Right atrium auricular region (tissue), 2 donors: ENCODE measurements around the gene IGFBP6. TPM values are rescaled to one million over a fixed set of nuclear protein-coding genes. Genes with fewer than 3 reads are reported as not detected.

Experiments used
- DNase-seq: peaks from one replicate; pipeline ENCODE4 v3.0.0-alpha.2; 2019; ENCODE audit warnings: low spot score
- H3K27ac ChIP-seq, 2 donors: fragments of 200-600 bp; sonication (generic); 1 replicate in 1 of 2; 2 replicates in 1 of 2; pipeline ENCODE4 v1.5.1; 2016 to 2019
- H3K27me3 ChIP-seq, 2 donors: fragments of 200-600 bp; sonication (generic); one replicate each; pipeline versions ENCODE4 v1.5.1 to v1.6.0; 2017 to 2019
- H3K36me3 ChIP-seq: fragments of 200-600 bp; sonication (generic); one replicate; pipeline ENCODE4 v1.5.1; 2016
- H3K4me1 ChIP-seq, 2 donors: fragments of 200-600 bp; sonication (generic); one replicate each; pipeline versions ENCODE4 v1.5.1 to v1.6.0; 2017 to 2019
- H3K4me3 ChIP-seq, 2 donors: fragments of 200-600 bp; sonication (generic); 1 replicate in 1 of 2; 2 replicates in 1 of 2; pipeline ENCODE4 v1.5.1; 2017 to 2019; ENCODE audit warnings: mild to moderate bottlenecking in 1 of 2, moderate library complexity in 1 of 2
- H3K9me3 ChIP-seq, 2 donors: fragments of 200-600 bp; sonication (generic); one replicate each; pipeline ENCODE4 v1.5.1; 2019
- total RNA-seq, 2 donors: library from RNA; depleted of rRNA; stranded (reverse); fragments of >200 nt; gene quantifications; one replicate each; pipeline ENCODE4 v1.1.0, GENCODE V29; 2016
- TF ChIP-seq, protein P1 (sequence below), 2 donors: fragments of 200-600 bp; sonication (generic); IDR thresholded peaks; one replicate each; pipeline ENCODE4 v1.5.1; 2019; ENCODE audit warnings: antibody characterized with exemption in 2 of 2

IGFBP6 gene
- total RNA-seq, 2 donors from 2014 or later, result 99.0 to 358 TPM

DNA sequence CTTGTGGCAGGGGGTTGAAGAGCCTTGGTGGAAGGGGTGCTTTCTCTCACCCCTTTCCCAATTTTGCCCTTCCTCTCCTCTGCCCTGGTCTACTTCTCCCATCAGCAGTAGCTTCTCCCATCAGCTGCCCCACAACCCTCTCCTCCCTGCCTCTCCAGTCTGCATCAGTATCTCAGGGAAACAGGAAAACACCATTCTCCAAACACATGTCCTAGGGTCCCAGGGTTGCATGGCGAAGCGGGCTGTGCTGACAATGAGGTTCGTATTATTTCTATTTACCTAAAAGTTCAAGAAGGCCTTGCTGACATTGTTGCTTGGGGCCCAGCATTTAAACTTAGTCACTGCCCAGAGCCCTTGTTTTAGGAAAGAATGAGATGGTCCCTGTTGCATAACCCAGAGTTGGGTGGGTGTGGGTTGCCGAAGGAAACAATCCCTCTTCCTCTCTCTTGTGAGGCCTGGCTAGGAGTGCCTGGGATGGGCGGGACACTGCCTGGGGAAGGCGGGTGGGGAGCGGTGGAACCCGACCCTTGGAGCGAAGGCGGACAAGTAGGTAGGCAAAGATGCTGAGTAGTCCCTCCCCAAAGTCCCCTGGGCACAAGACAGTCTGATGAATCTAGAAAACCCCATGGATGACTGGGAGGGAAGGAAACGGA lies 1.3 kb upstream of the IGFBP6 start:
- peak; percentile 92 for DNase-seq
- H3K9me3 ChIP-seq, result no peaks in the 10 kb centered on the region
- peak overlapping the region in 1 of 2 donors; percentile 69 for H3K4me3 ChIP-seq
- no peaks in the 10 kb centered on the region for H3K27me3 ChIP-seq
- TF ChIP-seq, protein P1, sequence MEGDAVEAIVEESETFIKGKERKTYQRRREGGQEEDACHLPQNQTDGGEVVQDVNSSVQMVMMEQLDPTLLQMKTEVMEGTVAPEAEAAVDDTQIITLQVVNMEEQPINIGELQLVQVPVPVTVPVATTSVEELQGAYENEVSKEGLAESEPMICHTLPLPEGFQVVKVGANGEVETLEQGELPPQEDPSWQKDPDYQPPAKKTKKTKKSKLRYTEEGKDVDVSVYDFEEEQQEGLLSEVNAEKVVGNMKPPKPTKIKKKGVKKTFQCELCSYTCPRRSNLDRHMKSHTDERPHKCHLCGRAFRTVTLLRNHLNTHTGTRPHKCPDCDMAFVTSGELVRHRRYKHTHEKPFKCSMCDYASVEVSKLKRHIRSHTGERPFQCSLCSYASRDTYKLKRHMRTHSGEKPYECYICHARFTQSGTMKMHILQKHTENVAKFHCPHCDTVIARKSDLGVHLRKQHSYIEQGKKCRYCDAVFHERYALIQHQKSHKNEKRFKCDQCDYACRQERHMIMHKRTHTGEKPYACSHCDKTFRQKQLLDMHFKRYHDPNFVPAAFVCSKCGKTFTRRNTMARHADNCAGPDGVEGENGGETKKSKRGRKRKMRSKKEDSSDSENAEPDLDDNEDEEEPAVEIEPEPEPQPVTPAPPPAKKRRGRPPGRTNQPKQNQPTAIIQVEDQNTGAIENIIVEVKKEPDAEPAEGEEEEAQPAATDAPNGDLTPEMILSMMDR (IDR thresholded peaks at IDR 0.05), result no peak
- peak overlapping the region; percentile 83 to 95 for H3K27ac ChIP-seq
- peaks cover 0 to 38% of the 10 kb centered on the region in 2 donors for H3K4me1 ChIP-seq
- peaks cover 7% of the 10 kb centered on the region for H3K36me3 ChIP-seq

DNA sequence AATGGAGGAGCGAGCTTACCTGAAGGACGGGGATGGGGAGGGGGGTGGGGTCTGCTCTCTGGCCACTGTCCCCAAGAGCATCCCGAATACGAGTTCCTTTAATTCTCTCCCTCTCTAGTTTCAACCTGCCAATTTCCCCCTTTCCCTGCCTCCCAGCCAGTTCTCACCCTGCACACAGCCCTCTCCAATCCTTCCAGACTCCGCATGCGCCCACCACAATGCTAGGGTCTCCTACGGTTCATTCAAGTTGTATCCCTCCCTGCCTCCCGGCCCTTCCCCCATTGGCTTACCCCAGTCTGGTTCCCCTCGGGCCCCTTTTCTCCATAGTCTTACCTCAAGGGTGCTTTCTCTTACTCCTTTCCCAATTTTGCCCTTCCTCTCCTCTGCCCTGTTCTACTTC lies 708 bp upstream of the IGFBP6 start:
- Histone ChIP-seq H3K27me3 (no peaks in the 10 kb centered on the region), H3K4me3 (peak overlapping the region; percentile 59 to 69), H3K27ac (peak overlapping the region; percentile 83 to 95), H3K4me1 (peaks cover 0 to 38% of the 10 kb centered on the region in 2 donors), H3K9me3 (no peaks in the 10 kb centered on the region), H3K36me3 (peaks cover 10% of the 10 kb centered on the region)
- DNase-seq, result no peak
- TF ChIP-seq, protein P1 (IDR thresholded peaks at IDR 0.05), result no peak

DNA sequence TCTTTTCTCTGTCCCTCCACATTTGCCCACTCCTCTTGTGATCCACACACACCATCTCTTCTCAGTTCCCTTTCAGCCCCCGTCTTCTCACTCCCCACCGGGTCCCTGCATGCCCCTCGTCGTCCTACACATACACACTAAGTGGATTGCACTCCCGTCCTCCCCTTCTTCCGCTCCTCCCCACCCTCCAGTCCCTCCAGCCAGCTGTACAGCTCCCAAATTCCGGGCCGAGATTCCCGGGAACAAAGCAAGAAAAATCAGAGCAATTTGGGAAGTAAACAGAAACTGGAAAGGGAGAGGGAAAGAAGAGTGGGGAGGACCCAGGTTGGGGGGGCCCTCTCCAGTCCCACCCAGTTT lies 282 bp upstream of the IGFBP6 start:
- Histone ChIP-seq H3K27ac (peak overlapping the region; percentile 83 to 95), H3K27me3 (no peaks in the 10 kb centered on the region), H3K4me3 (peak overlapping the region; percentile 59 to 69), H3K9me3 (no peaks in the 10 kb centered on the region), H3K36me3 (peaks cover 10% of the 10 kb centered on the region), H3K4me1 (peaks cover 0 to 38% of the 10 kb centered on the region in 2 donors)
- no peak for DNase-seq
- TF ChIP-seq, protein P1 (IDR thresholded peaks at IDR 0.05), result no peak

DNA sequence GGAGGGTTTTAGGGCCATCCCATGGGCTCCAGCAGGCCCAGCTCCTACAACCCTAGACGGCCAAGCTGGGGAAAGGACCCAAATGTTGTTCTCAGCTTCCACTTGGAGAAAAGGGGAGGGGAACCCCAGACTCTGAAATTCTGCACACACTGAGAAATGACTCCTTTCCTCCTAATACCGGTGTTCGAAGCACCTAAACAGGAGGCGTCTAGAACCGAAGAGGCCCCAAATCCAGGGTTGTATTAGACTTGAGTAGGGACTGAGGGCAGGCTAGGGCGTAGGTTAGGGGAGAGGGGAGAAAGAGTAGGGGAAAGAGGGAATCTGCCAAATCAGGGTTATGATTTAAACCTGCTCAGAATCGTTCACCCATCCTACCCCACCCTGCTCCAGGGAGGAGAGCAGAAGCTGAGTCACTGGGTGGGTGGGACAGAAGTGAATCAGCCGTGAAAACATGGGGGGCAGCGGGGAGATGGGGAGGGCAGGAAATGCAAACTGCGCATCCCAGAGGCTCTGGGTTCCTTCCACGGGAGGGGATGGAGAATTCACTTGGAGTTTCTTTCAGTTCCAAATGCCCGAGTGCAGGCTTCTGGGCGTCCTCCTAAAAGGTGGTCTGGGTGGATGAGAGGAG lies 1.0 kb downstream of the IGFBP6 start:
- Histone ChIP-seq H3K4me3 (peak overlapping the region; percentile 59 to 69), H3K9me3 (no peaks in the 10 kb centered on the region), H3K27me3 (no peaks in the 10 kb centered on the region), H3K27ac (peak overlapping the region; percentile 83 to 95), H3K36me3 (peaks cover 10% of the 10 kb centered on the region), H3K4me1 (peaks cover 0 to 38% of the 10 kb centered on the region in 2 donors)
- TF ChIP-seq, protein P1 (IDR thresholded peaks at IDR 0.05), result no peak
- DNase-seq, result peak; percentile 82

DNA sequence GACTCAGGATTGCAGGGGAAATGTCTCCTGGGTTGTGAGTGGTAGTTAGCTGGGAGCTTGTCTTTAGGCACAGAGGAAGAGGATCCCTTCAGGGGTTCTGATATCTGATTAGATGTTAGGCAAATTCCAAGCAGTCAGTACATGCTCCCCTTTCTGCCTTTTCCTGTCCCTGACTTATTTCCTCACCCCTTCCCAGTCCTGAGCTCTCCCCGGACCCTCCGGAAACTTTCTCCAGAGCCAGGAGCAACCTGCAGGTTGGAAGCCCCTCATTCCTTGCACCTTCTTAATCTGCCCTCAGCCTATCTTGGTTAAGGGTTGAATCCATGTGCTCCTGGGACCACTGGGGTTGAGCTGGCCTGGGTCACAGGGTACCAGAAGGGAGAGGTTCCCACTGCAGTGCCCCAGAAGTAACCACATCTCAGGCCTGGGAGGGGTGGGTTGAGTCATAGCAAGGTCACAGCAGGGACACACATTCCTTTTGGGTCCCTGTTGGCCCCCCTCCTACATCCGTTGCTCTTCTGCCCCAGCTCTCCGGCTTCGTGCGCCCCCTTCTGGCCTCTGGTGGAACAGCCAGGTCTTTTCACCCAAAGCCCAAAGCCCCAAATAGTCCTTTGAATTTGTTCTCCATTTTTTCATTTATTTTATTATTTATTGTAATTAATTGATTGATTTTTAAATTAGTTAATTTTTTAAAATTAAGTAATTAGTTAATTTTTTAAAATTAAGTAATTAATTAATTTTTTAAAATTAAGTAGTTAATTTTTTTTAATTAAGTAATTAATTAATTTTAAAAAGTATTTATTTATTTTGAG lies 1.8 kb downstream of the IGFBP6 start:
- peak overlapping the region; percentile 59 to 69 for H3K4me3 ChIP-seq
- H3K4me1 ChIP-seq, result peaks cover 0 to 38% of the 10 kb centered on the region in 2 donors
- no peaks in the 10 kb centered on the region for H3K27me3 ChIP-seq

More for the DNA sequence above, 1.8 kb downstream of the IGFBP6 start:
- DNase-seq, result peak; percentile 98
- no peaks in the 10 kb centered on the region for H3K9me3 ChIP-seq
- peak overlapping the region; percentile 83 to 95 for H3K27ac ChIP-seq
- peaks cover 10% of the 10 kb centered on the region for H3K36me3 ChIP-seq
- TF ChIP-seq, protein P1 (IDR thresholded peaks at IDR 0.05), result peak; percentile 90 to 98
